HG02588 (cell line): Measurements from ENCODE around the gene ATP13A5.

Experiments
- ATAC-seq: cut with Tn5 transposase; IDR thresholded peaks from one replicate; pipeline ENCODE4 v1.9.1; 2021; ENCODE audit warnings: mild to moderate bottlenecking, moderate library complexity; ENCODE audit not compliant: unreplicated experiment

Gene ATP13A5

GRCh38 chr3:193347521-193348501, 30.7 kb downstream of the ATP13A5 start:
- no peak for ATAC-seq

- no peak for ATAC-seq
Measured at GRCh38 chr3:193346259-193346658, 32.3 kb downstream of the ATP13A5 start.

- ATAC-seq = no peak
Measured at GRCh38 chr3:193345431-193345830, 33.1 kb downstream of the ATP13A5 start.

- no peak for ATAC-seq
Measured at GRCh38 chr3:193344486-193344885, 34.1 kb downstream of the ATP13A5 start.

- no peak for ATAC-seq
Measured at GRCh38 chr3:193343726-193344222, 34.8 kb downstream of the ATP13A5 start.

- ATAC-seq = no peak
Measured at GRCh38 chr3:193342551-193342950, 36.0 kb downstream of the ATP13A5 start.

GRCh38 chr3:193335031-193335430, 43.5 kb downstream of the ATP13A5 start:
- ATAC-seq = no peak

GRCh38 chr3:193333229-193333628, 45.3 kb downstream of the ATP13A5 start:
- no peak for ATAC-seq

GRCh38 chr3:193330555-193331204, 47.9 kb downstream of the ATP13A5 start:
- ATAC-seq = no peak

GRCh38 chr3:193317682-193318300, 60.8 kb downstream of the ATP13A5 start:
- ATAC-seq = no peak

GRCh38 chr3:193314161-193314560, 64.4 kb downstream of the ATP13A5 start:
- no peak for ATAC-seq

GRCh38 chr3:193313061-193313958, 65.2 kb downstream of the ATP13A5 start:
- ATAC-seq = no peak

- no peak for ATAC-seq
Measured at GRCh38 chr3:193310914-193311723, 67.4 kb downstream of the ATP13A5 start.

- ATAC-seq = no peak
Measured at GRCh38 chr3:193305356-193305755, 73.2 kb downstream of the ATP13A5 start.

- ATAC-seq = no peak
Measured at GRCh38 chr3:193301433-193301832, 77.1 kb downstream of the ATP13A5 start.

GRCh38 chr3:193297421-193297820, 81.1 kb downstream of the ATP13A5 start:
- no peak for ATAC-seq

GRCh38 chr3:193295985-193296384, 82.6 kb downstream of the ATP13A5 start:
- no peak for ATAC-seq

- no peak for ATAC-seq
Measured at GRCh38 chr3:193292386-193292785, 86.2 kb downstream of the ATP13A5 start.

GRCh38 chr3:193271101-193271840, 107.3 kb downstream of the ATP13A5 start:
- ATAC-seq = no peak
